A673 (cell line): ENCODE data around the gene CNTN5. TPM values are rescaled to one million over a fixed set of nuclear protein-coding genes. Genes with fewer than 3 reads are reported as not detected.

Source experiments
- BruUV-seq: library from RNA; stranded (reverse); fragments of 400-500 nt; replicated peaks from 2 replicates; lab custom pipeline; 2021; lab: Mats Ljungman, UMichigan
- CTCF ChIA-PET: fragments of 300-600 bp; sonication (Branson Sonifier 250); formaldehyde crosslinking; loops from one replicate; lab custom pipeline; 2022; ENCODE audit warnings: antibody characterized with exemption; lab: Charles Lee
- POLR2A ChIA-PET: fragments of 300-600 bp; sonication (Branson Sonifier 250); formaldehyde crosslinking; loops from one replicate; lab custom pipeline; 2022; ENCODE audit warnings: antibody characterized with exemption; ENCODE audit not compliant: low non-redundant PET; lab: Charles Lee
- DNase-seq: peaks from one replicate; pipeline ENCODE4 v3.0.0-alpha.2; 2015; ENCODE audit warnings: low spot score
- H3K27ac ChIP-seq: fragments of 200-600 bp; sonication (generic); 2 replicates; pipeline ENCODE4 v1.5.1; 2016; ENCODE audit warnings: mixed run types, low read depth, mild to moderate bottlenecking, mixed read lengths, antibody characterized with exemption, low read length; ENCODE audit not compliant: poor library complexity, severe bottlenecking
- H3K27me3 ChIP-seq: fragments of 200-600 bp; sonication (generic); replicated peaks from 2 replicates; pipeline ENCODE4 v1.6.1; 2017; ENCODE audit warnings: mixed run types, low read depth, mild to moderate bottlenecking, mixed read lengths, antibody characterized with exemption, low read length; ENCODE audit not compliant: insufficient read depth, poor library complexity
- H3K36me3 ChIP-seq: fragments of 200-600 bp; sonication (generic); 2 replicates; pipeline ENCODE4 v1.6.1; 2016; ENCODE audit warnings: mixed run types, mild to moderate bottlenecking, mixed read lengths, antibody characterized with exemption, low read length; ENCODE audit not compliant: insufficient read depth, poor library complexity, severe bottlenecking
- H3K4me1 ChIP-seq: fragments of 200-600 bp; sonication (generic); 2 replicates; pipeline ENCODE4 v1.6.1; 2017; ENCODE audit warnings: mixed run types, mild to moderate bottlenecking, mixed read lengths, antibody characterized with exemption, low read length; ENCODE audit not compliant: insufficient read depth, poor library complexity, severe bottlenecking
- H3K4me3 ChIP-seq: fragments of 200-600 bp; sonication (generic); 2 replicates; pipeline ENCODE4 v1.5.1; 2016; ENCODE audit warnings: low read depth, mixed run types, mild to moderate bottlenecking, mixed read lengths, low read length; ENCODE audit not compliant: poor library complexity, severe bottlenecking
- H3K9me3 ChIP-seq: fragments of 200-600 bp; sonication (generic); 2 replicates; pipeline ENCODE4 v1.6.1; 2016; ENCODE audit warnings: mixed run types, low read depth, mild to moderate bottlenecking, mixed read lengths, antibody characterized with exemption, low read length; ENCODE audit not compliant: poor library complexity, severe bottlenecking
- CTCF ChIP-seq: fragments of 300-800, 200-600 bp; sonication (generic); conservative IDR thresholded peaks from 2 replicates; pipeline ENCODE4 v1.5.1; 2017; ENCODE audit warnings: low read depth, mild to moderate bottlenecking, antibody characterized with exemption, low read length, moderate library complexity, mixed read lengths
- EZH2 ChIP-seq: fragments of 200-600 bp; sonication (generic); IDR thresholded peaks from 2 replicates; pipeline ENCODE4 v1.6.1; 2017; ENCODE audit warnings: borderline replicate concordance, low read depth, mild to moderate bottlenecking, mixed read lengths, antibody characterized with exemption, low read length; ENCODE audit not compliant: poor library complexity, severe bottlenecking
- intact Hi-C: fragments of 100-400 bp; cut with micrococcal nuclease; formaldehyde crosslinking; loops from one replicate; pipeline ENCODE4 v1.10.0; 2022; ENCODE audit not compliant: unreplicated experiment
- total RNA-seq: library from RNA; stranded (reverse); gene quantifications from 2 replicates; pipeline ENCODE4 v1.2.3, GENCODE V29; 2021

The CNTN5 gene
- total RNA-seq, 1 experiment from 2014 or later: 0.80 TPM

DNA sequence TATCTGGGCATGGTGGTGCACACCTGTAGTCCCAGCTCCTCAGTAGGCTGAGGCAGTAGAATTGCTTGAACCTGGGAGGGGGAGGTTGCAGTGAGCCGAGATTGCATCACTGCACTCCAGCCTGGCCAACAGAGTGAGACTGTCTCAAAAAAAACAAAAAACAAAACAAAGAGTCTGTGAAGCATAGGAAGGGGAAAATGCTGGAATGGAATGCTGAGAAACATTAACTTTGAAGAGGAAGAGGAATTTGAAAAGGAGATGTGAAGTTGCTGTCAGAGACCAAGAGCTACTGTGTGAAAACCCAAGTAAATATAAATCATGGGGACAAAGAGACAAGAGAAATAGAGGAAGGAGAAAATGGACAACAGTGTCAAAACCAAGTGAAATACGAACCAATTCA, 1211.3 kb downstream of the CNTN5 start:
- no peaks in the 10 kb centered on the region for H3K27me3 ChIP-seq
- no peak overlapping the region for H3K27ac ChIP-seq
- H3K36me3 ChIP-seq: no peaks in the 10 kb centered on the region
- ChIA-PET POLR2A (no interaction called here), CTCF (no interaction called here)
- BruUV-seq: no TSS peak
- DNase-seq: no peak
- no peaks in the 10 kb centered on the region for H3K9me3 ChIP-seq
- intact Hi-C loops: loop anchor here (5.0 kb wide), 1 partner anchor 110 kb away; no protein-coding TSS in a partner anchor
- H3K4me3 ChIP-seq: no peak overlapping the region
- peaks cover 13% of the 10 kb centered on the region for H3K4me1 ChIP-seq
- no peak for TF ChIP-seq CTCF
- no peak for TF ChIP-seq EZH2

DNA sequence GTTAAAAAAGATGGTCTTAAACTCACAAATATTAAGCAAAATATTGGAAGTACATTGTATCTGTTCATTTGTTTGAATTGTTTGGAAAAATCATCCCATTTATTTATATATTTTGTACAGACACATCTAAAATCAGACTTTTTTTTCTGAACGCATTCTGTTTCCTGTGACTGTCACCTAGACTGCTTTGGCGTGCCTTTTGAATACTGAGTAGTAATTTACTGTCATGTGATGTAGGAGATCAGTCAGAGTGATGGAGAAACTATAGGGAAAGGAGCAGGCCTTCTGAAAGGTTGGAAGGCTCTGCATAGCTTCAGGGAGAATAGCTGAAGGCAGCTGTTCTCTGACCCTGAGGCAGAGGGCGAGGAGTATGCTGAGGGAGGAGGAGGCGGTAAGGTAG, 1214.3 kb downstream of the CNTN5 start:
- Histone ChIP-seq H3K4me1 (peaks cover 26% of the 10 kb centered on the region), H3K27me3 (no peaks in the 10 kb centered on the region), H3K36me3 (no peaks in the 10 kb centered on the region), H3K27ac (no peak overlapping the region), H3K9me3 (no peaks in the 10 kb centered on the region), H3K4me3 (no peak overlapping the region)
- POLR2A ChIA-PET: no interaction called here
- no TSS peak for BruUV-seq
- CTCF ChIA-PET: no interaction called here
- TF ChIP-seq CTCF: no peak
- TF ChIP-seq EZH2: no peak
- no peak for DNase-seq
- intact Hi-C loops: no loop called here

DNA sequence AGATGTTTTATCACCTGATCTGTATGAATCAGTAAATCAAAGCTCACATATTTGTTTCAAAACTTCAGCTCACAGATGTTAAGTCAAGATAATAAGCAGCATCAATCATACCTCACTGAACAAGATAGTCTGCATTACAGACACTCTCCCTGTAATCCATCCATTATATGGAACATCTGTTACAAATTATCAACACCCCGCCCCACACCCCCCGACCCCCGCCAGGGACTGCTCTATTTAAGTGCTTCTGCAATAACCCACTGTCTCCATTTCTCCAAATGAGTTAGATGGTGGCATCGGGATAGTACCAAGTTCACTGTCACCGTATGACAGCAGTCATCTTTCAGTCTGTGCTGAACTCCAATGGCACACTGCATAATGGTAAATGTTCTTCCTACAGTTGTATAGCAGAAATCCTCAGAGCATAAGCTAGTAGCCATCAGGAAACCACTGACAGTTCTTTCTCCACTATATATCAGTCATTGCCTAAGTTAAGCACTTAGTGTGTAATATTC, 1219.3 kb downstream of the CNTN5 start:
- CTCF ChIA-PET: no interaction called here
- no TSS peak for BruUV-seq

More for the DNA sequence above, 1219.3 kb downstream of the CNTN5 start:
- Histone ChIP-seq H3K36me3 (no peaks in the 10 kb centered on the region), H3K4me1 (peaks cover 20% of the 10 kb centered on the region), H3K27me3 (no peaks in the 10 kb centered on the region), H3K9me3 (no peaks in the 10 kb centered on the region), H3K27ac (no peak overlapping the region), H3K4me3 (no peak overlapping the region)
- intact Hi-C loops: loop anchor here (10.0 kb wide), 1 partner anchor 325 kb away; no protein-coding TSS in a partner anchor
- POLR2A ChIA-PET: no interaction called here
- TF ChIP-seq EZH2 (no peak), CTCF (no peak)
- peak; percentile 73 for DNase-seq
